Camera-type eye (tissue), 1 donor: ENCODE results near the gene RPS19. TPM values are rescaled to one million over a fixed set of nuclear protein-coding genes. Genes with fewer than 3 reads are reported as not detected.

Experiments used
- total RNA-seq: library from RNA; depleted of rRNA; stranded (reverse); fragments of >200 nt; gene quantifications from one replicate; pipeline ENCODE4 v1.2.3, GENCODE V29; 2014

The RPS19 gene
- total RNA-seq = 297 TPM

DNA sequence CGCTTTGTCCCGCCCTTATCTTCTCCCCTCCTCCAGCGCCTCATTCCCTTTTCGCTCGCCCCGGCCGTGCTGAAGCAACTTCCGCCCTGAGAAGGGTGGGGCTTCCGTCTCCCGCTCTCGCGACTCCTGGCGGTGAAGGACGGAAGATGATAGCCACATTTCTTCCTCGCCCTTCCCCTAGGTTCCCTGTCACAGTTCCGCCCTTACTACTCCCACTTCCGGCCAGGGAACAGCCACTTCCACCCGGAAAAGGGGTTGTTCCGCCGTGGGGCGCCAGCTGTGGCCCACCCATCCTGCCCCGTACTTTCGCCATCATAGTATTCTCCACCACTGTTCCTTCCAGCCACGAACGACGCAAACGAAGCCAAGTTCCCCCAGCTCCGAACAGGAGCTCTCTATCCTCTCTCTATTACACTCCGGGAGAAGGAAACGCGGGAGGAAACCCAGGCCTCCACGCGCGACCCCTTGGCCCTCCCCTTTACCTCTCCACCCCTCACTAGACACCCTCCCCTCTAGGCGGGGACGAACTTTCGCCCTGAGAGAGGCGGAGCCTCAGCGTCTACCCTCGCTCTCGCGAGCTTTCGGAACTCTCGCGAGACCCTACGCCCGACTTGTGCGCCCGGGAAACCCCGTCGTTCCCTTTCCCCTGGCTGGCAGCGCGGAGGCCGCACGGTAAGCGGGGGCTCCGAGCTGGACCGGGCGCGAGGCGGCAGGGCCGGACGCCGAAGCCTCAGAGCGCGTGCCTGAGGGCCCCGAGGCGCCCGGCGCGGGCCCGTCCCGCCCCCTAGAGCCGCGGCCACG lies at the start of gene RPS19:
Gene RPS19, plus strand, starts transcription at position 638 of the 801 bp plus-strand sequence. CDS start 520 bp downstream, outside the sequence.

DNA sequence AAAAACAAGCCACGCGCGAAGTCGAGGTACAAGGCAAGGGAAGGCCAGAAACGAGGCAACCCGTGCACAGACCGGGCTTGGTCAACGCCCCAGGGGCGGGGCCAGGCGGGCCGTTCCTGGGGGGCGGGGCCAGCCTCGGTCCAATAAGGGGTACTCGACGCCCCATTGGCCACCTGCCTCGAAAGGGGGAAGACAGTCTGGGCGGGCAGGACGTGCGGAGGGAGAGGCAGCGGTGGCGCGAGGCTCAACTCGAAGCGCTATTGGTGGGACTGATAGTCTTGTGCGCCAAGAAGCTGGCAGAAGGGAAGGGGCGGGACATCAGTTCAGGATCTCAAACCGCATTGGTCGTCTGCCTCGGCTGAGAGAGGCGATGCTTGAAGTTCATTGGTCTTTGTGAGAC lies 15.5 kb upstream of the RPS19 start, which contains the start of gene LYPD4:
Gene LYPD4, minus strand, starts transcription at position 83 of the 400 bp plus-strand sequence. CDS start 5,398 bp downstream, outside the sequence.

DNA sequence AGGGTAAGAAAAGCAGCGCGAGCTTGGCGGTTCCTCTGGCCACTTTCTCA lies 15.2 kb upstream of the RPS19 start, which contains the start of gene DMRTC2:
Gene DMRTC2, plus strand, starts transcription at position 42 of the 50 bp plus-strand sequence. CDS start 2,387 bp downstream, outside the sequence.

DNA sequence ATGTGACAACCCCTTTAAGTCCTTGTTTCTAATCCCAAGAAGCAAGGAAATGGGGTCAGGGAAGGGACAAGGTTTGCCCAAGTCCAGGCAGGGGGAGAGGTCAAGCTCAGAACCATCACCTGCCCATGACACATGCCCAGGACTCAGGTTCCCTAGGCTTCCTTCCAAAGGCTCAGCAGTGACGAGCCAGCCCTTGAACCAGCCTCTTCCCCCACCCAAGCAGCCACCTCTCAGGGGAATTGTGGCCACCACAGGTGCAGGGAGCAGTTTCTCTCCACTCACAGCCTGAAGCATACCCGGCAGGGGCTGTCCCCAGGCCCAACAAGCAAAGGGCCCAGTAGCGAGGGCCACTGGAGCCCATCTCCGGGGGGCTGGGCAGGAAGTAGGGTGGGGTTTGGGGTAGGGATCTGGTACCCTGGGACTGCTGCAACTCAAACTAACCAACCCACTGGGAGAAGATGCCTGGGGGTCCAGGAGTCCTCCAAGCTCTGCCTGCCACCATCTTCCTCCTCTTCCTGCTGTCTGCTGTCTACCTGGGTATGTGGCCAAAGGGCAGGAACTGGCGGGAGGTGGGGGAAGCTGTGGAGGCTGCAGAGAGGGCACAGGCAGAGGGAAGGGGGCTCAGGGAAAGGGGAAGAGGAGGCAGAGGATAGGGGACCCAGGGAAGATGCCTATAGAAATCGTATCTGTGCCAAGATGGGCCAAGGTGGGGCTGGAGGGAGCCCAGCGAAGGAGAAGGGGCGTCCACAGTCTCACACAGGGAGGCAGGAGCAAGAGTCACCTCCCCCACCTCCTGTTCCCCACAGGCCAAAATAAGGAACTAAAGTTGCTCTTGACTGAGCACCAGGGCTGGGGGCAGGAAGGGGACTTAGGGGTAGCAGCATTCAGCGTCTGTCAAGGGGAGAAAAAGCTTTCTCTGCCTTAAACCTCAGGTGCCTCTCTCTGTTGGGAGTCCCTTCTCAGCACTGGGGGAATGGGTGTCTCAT lies 17.1 kb downstream of the RPS19 start, which contains the start of gene CD79A:
Gene CD79A, plus strand, starts transcription at position 433 of the 986 bp plus-strand sequence. Its CDS starts 26 bp downstream, at position 459.

DNA sequence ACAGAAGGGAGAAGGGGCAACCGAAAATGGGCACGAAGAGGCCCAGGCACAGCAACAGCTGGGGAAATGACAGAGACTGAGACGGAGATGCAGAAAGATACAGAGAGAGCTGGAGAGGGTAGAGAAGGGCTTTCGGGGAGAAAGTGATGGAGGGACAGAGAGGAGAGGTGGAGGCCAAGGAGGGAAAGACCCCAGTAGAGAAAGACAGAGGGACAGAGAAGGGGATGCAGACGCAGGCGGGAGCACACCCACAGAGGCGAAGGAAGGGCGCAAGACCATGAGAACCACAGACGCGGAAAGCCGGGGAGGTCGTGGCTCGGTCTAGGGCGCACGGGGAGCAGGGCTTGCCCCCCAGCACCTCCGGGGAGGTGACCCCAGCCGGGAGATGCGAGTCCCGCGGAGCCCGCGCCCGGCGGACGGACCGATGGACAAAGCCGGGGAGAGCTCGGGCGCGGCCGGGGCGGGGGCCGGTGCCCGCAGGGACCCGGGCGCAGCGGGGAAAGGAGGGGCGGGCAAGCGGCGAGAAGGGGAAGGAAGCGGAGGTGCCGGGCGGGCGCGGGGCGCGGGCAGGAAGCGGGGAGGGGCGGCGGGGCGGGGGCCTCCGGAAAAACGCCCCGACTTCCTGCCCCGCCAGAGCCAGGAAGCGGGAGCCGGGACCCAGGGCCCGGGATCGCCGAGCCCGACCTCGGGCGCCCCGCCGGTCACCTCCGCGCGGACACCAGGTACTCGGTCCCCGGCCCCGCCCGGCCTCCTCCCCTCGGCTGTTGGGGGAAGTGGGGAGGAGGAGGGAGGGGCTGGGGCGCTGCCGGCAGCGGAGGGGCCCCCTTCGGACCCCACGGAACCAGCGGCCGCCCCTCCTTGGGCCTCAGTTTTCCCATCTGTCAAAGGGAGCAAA lies 22.8 kb downstream of the RPS19 start, which contains the start of gene ARHGEF1:
Gene ARHGEF1, plus strand, starts transcription at position 617 of the 895 bp plus-strand sequence. CDS start 4,899 bp downstream, outside the sequence.

Other genes starting within 250 kb of the RPS19 start
- 0.44 TPM for gene CEACAM4, start 233.2 kb upstream of the RPS19 start, total RNA-seq
- 3.4 TPM for gene CEACAM7, start 172.0 kb upstream of the RPS19 start, total RNA-seq
- gene CEACAM5, start 151.6 kb upstream of the RPS19 start, total RNA-seq = 0.49 TPM
- gene CEACAM6, start 104.7 kb upstream of the RPS19 start, total RNA-seq = 20.6 TPM
- 1.9 TPM for gene CEACAM3, start 63.7 kb upstream of the RPS19 start, total RNA-seq
- gene LYPD4, start 15.6 kb upstream of the RPS19 start, total RNA-seq = not detected
- gene DMRTC2, start 15.2 kb upstream of the RPS19 start, total RNA-seq = not detected
- gene CD79A, start 17.0 kb downstream of the RPS19 start, total RNA-seq = 0.99 TPM
- 49.4 TPM for gene ARHGEF1, start 22.9 kb downstream of the RPS19 start, total RNA-seq
- gene ERFL, start 68.2 kb downstream of the RPS19 start, total RNA-seq = not detected
- 57.5 TPM for gene RABAC1, start 99.1 kb downstream of the RPS19 start, total RNA-seq
- gene ATP1A3, start 134.0 kb downstream of the RPS19 start, total RNA-seq = 243 TPM
- 21.4 TPM for gene GRIK5, start 210.0 kb downstream of the RPS19 start, total RNA-seq
- gene ZNF574, start 215.9 kb downstream of the RPS19 start, total RNA-seq = 21.3 TPM